ENCODE data around the gene ZBTB24.

DNA sequence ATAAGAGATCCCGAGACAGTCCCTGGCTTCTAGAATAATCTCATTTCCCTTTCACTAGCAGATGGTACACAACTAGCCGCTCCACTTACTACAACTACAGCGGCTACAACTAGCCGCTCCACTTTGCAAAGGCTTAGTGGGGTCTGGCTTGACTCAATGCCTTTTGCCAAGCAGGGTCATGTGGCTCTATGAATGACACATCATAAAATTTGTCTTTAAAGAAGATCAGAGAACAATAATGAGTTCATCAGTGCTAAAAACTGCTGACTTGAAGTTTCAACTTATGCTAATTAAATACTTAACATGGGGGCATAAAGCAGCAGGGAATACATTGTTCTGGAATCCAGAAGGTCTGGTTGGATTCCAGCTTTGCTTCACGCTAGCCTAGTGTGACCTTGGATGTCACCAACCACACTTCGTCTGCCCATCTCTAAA is 25.4 kb downstream of the ZBTB24 start:
- TF ChIP-seq, protein P1, sequence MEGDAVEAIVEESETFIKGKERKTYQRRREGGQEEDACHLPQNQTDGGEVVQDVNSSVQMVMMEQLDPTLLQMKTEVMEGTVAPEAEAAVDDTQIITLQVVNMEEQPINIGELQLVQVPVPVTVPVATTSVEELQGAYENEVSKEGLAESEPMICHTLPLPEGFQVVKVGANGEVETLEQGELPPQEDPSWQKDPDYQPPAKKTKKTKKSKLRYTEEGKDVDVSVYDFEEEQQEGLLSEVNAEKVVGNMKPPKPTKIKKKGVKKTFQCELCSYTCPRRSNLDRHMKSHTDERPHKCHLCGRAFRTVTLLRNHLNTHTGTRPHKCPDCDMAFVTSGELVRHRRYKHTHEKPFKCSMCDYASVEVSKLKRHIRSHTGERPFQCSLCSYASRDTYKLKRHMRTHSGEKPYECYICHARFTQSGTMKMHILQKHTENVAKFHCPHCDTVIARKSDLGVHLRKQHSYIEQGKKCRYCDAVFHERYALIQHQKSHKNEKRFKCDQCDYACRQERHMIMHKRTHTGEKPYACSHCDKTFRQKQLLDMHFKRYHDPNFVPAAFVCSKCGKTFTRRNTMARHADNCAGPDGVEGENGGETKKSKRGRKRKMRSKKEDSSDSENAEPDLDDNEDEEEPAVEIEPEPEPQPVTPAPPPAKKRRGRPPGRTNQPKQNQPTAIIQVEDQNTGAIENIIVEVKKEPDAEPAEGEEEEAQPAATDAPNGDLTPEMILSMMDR (conservative IDR thresholded peaks at IDR 0.05; ENCODE audit: low read length): no peak
- no peak for TF ChIP-seq EZH2phosphoT487 (IDR thresholded peaks at IDR 0.05; ENCODE audit: borderline replicate concordance, low read depth, low read length)
